ENCODE data around the gene MPHOSPH6. TPM values are rescaled to one million over a fixed set of nuclear protein-coding genes. Genes with fewer than 3 reads are reported as not detected.

MPHOSPH6 gene
- total and polyA plus RNA-seq, 2 of the 4 experiments (the other 2 are of a cell fraction), result 5.4 to 15.5 TPM

DNA sequence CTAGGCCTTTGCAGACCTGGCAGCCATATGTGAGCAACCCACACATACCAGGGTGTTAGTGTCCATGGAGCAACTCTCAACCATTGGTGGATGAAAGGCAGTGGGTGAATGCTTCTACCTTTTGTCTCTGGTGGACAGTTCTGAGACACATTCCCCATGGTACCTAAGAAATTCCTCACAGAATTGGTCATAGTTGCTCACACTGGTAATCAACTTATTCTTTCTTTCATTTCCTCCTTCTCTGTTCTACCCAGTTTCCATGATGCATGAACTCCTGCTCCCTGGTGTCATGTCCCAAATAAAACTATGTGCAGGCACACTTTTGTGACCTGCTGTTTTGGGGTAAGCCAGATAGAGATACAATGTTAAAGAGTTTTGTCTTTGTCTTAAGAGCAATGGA lies 33.2 kb upstream of the MPHOSPH6 start:
- Histone ChIP-seq H2BK120ac (ENCODE audit: low read depth, low read length) (no peak overlapping the region), H4K5ac (ENCODE audit: low read depth, low read length) (no peak overlapping the region), H2BK5ac (ENCODE audit: low read depth, low read length, poor library complexity, severe bottlenecking) (no peak overlapping the region), H3K27me3 (ENCODE audit: control insufficient read depth, insufficient read depth, low read length) (peaks cover 3% of the 10 kb centered on the region; the same call in 1 of the 2 replicates), H2BK20ac (ENCODE audit: low read depth, low read length) (no peak overlapping the region), H3K9me1 (ENCODE audit: insufficient read depth, low read length) (no peaks in the 10 kb centered on the region), H3K4me2 (ENCODE audit: low read depth, low read length) (no peak overlapping the region), H3K79me1 (ENCODE audit: low read depth in 1 of 2, low read length in 2 of 2) (no peaks in the 10 kb centered on the region), H3K4me3 (ENCODE audit: insufficient read depth, low read depth, low read length) (no peak overlapping the region), H3K56ac (ENCODE audit: extremely low read depth, insufficient read depth, low read length) (no peak overlapping the region), H3K9ac (ENCODE audit: low read depth, low read length) (no peak overlapping the region), H2AK9ac (replicated peaks; ENCODE audit: low read depth, low read length, poor library complexity) (no peak overlapping the region), H4K8ac (ENCODE audit: low read depth in 2 of 2, low read length in 2 of 2) (no peak overlapping the region), H3K27ac (ENCODE audit: insufficient read depth, low read length) (no peak overlapping the region), H4K91ac (ENCODE audit: insufficient read depth, low read depth, low read length) (no peak overlapping the region), H3K36me3 (ENCODE audit: control insufficient read depth, insufficient read depth, low read length) (no peaks in the 10 kb centered on the region), H3K4ac (ENCODE audit: low read depth, low read length) (no peak overlapping the region), H3K23ac (ENCODE audit: low read depth, low read length) (no peak overlapping the region), H3K9me3 (ENCODE audit: control insufficient read depth, insufficient read depth, low read length) (no peaks in the 10 kb centered on the region), H2AK5ac (ENCODE audit: low read depth, low read length) (no peak overlapping the region), H2BK15ac (ENCODE audit: low read depth, low read length) (no peak overlapping the region), H3K18ac (ENCODE audit: low read depth, low read length) (no peak overlapping the region), H3K14ac (replicated peaks; ENCODE audit: low read depth, low read length) (no peak overlapping the region), H3K4me1 (ENCODE audit: control insufficient read depth, insufficient read depth, low read length) (no peaks in the 10 kb centered on the region), H2AFZ (replicated peaks; ENCODE audit: low read length, poor library complexity) (peak overlapping the region; percentile 35), H4K20me1 (ENCODE audit: insufficient read depth, low read length) (no peaks in the 10 kb centered on the region)
- CTCF ChIA-PET, result no interaction called here
- POLR2A ChIA-PET (ENCODE audit: unreplicated experiment), result no interaction called here
- no TSS peak for BruUV-seq (replicated peaks)
- TF ChIP-seq RFX5 (IDR thresholded peaks at IDR 0.05; ENCODE audit: low read depth, low read length) (no peak), MAFK (IDR thresholded peaks at IDR 0.05; ENCODE audit: low read depth, low read length) (no peak), MXI1 (IDR thresholded peaks at IDR 0.05; ENCODE audit: borderline replicate concordance, low read depth, low read length) (no peak), CHD1 (IDR thresholded peaks at IDR 0.05; ENCODE audit: low read depth, low read length) (no peak)
- ATAC-seq (ENCODE audit: low read depth) (no peak), DNase-seq (no peak)
- in situ Hi-C loops (cut with MboI; ENCODE audit: low sequenced_read_pairs), result no loop called here
- dilution Hi-C loops (cut with HindIII; ENCODE audit: low sequenced_read_pairs, unreplicated experiment), result no loop called here
- intact Hi-C loops (cut with micrococcal nuclease), result no loop called here

All from IMR-90 (cell line).